GM12878 (cell line): ENCODE data around the gene DPY30. TPM values are rescaled to one million over a fixed set of nuclear protein-coding genes. Genes with fewer than 3 reads are reported as not detected.
A peak's percentile ranks its signal among the peaks of the same experiment; 100 is the strongest.

ENCODE experiments used
- ATF7 ChIP-seq: fragments of 450-650 bp; IDR thresholded peaks from 2 replicates; pipeline ENCODE4 v1.6.1; 2016; ENCODE audit warnings: low read depth, mild to moderate bottlenecking
- BHLHE40 ChIP-seq, 2 experiments: fragments of 450-650 bp in 1 of 2; IDR thresholded peaks; 2 replicates each; pipeline ENCODE4 v1.6.1; 2011 to 2017; ENCODE audit warnings: low read depth in 2 of 2, borderline replicate concordance in 1 of 2, improper control_type of control experiment in 1 of 2, low read length in 1 of 2, mild to moderate bottlenecking in 1 of 2
- BMI1 ChIP-seq: fragments of 450-650 bp; IDR thresholded peaks from 2 replicates; pipeline ENCODE4 v1.6.1; 2016; ENCODE audit warnings: mild to moderate bottlenecking, moderate library complexity, borderline replicate concordance
- CHD1 ChIP-seq: IDR thresholded peaks from 2 replicates; pipeline ENCODE4 v1.6.1; 2012; ENCODE audit warnings: low read depth, low read length, improper control_type of control experiment
- CHD2 ChIP-seq: IDR thresholded peaks from 2 replicates; pipeline ENCODE4 v1.6.1; 2011; ENCODE audit warnings: low read depth, low read length, improper control_type of control experiment, borderline replicate concordance
- KAT2A ChIP-seq: conservative IDR thresholded peaks from 2 replicates; pipeline ENCODE4 v1.6.1; 2011; ENCODE audit warnings: low read depth, low read length; ENCODE audit not compliant: control insufficient read depth
- MEF2B ChIP-seq: fragments of 450-650 bp; IDR thresholded peaks from 2 replicates; pipeline ENCODE4 v1.6.1; 2018; ENCODE audit warnings: mild to moderate bottlenecking, moderate library complexity; ENCODE audit not compliant: partially characterized antibody, poor library complexity, severe bottlenecking
- NBN ChIP-seq: fragments of 450-650 bp; IDR thresholded peaks from 2 replicates; pipeline ENCODE4 v1.6.1; 2016
- NFYB ChIP-seq: IDR thresholded peaks from 2 replicates; pipeline ENCODE4 v1.6.1; 2011; ENCODE audit warnings: low read depth, mild to moderate bottlenecking, low read length, improper control_type of control experiment, moderate library complexity; ENCODE audit not compliant: insufficient read depth
- PKNOX1 ChIP-seq: fragments of 450-650 bp; IDR thresholded peaks from 2 replicates; pipeline ENCODE4 v1.6.1; 2016; ENCODE audit warnings: mild to moderate bottlenecking
- RAD21 ChIP-seq: IDR thresholded peaks from 2 replicates; pipeline ENCODE4 v1.6.1; 2011; ENCODE audit warnings: mild to moderate bottlenecking, low read depth, low read length, moderate library complexity; ENCODE audit not compliant: insufficient read depth
- RUNX3 ChIP-seq: IDR thresholded peaks from 2 replicates; pipeline ENCODE4 v1.6.1; 2012; ENCODE audit warnings: low read length, inconsistent platforms
- SMAD1 ChIP-seq: fragments of 450-650 bp; IDR thresholded peaks from 2 replicates; pipeline ENCODE4 v1.6.1; 2018; ENCODE audit warnings: mild to moderate bottlenecking, low read depth; ENCODE audit not compliant: partially characterized antibody
- SRF ChIP-seq, 2 experiments: IDR thresholded peaks; 2 replicates each; pipeline ENCODE4 v1.6.1; 2011; ENCODE audit warnings: low read depth in 2 of 2, low read length in 2 of 2, mild to moderate bottlenecking in 1 of 2, moderate library complexity in 1 of 2
- ZBTB33 ChIP-seq: fragments of 450-650 bp; IDR thresholded peaks from 2 replicates; pipeline ENCODE4 v1.6.1; 2017; ENCODE audit warnings: mild to moderate bottlenecking
- polyA plus RNA-seq, 11 experiments: library from polyadenylated mRNA; depleted of rRNA in 4 of 11; unstranded in 6 of 11; stranded (reverse) in 5 of 11; fragments of >200 nt; fragmentation: Nextera tagmentation in 4 of 11; fragmentation: Illumina TruSeq in 1 of 11; extraction: Ambion mirVana in 4 of 11; extraction: Trizol in 1 of 11; gene quantifications; 1 replicate in 1 of 11; 2 replicates in 10 of 11; pipeline versions ENCODE4 v1.2.1 to v1.2.3, GENCODE V29; 2011 to 2016; ENCODE audit warnings: inconsistent platforms in 2 of 11, missing spikeins in 2 of 11, low read depth in 1 of 11
- total RNA-seq, 4 experiments: library from RNA; depleted of rRNA in 3 of 4; stranded (reverse); fragments of >200 nt in 3 of 4; fragmentation: Illumina TruSeq in 1 of 4; extraction: Trizol in 1 of 4; gene quantifications; 2 replicates each; pipeline versions ENCODE4 v1.2.1 to v1.2.3, GENCODE V29; 2013 to 2021

Gene DPY30
- total and polyA plus RNA-seq, 10 of the 15 experiments (the other 5 are each of a cell fraction or from before 2014, with no cell fraction given): 45.8 to 307 (median 89.2) TPM

- no peak for TF ChIP-seq SMAD1
- no peak for TF ChIP-seq MEF2B
- peak; percentile 31 for TF ChIP-seq PKNOX1
- TF ChIP-seq KAT2A: no peak
- TF ChIP-seq CHD1: no peak
- peak; percentile 31; the same call in 1 of the 2 replicates for TF ChIP-seq CHD2
- 0 out of 2 replicates have a peak, but pooled peaks have one; percentile 48 for TF ChIP-seq NBN
- TF ChIP-seq ATF7: no peak; the same call in 1 of the 2 replicates
- TF ChIP-seq RUNX3: peak; percentile 79
- no peak for TF ChIP-seq ZBTB33
- peak in 1 of 2 experiments; percentile 52; a peak in 1 of 4 replicates for TF ChIP-seq SRF (IDR thresholded peaks at IDR 0.05; ENCODE audit: low read depth in 2 of 2, low read length in 2 of 2)
- TF ChIP-seq BMI1: no peak
- TF ChIP-seq BHLHE40 (IDR thresholded peaks at IDR 0.05; ENCODE audit: borderline replicate concordance in 1 of 2, low read depth in 2 of 2, low read length in 1 of 2): peak in 1 of 2 experiments; percentile 49; a peak in 1 of 4 replicates
- TF ChIP-seq NFYB: peak; percentile 56; the same call in 1 of the 2 replicates
- TF ChIP-seq RAD21: peak; percentile 23; the same call in 1 of the 2 replicates
Measured at GRCh38 chr2:31980674-31981356, 58.8 kb downstream of the DPY30 start (continued).
